NCI-H774 (cell line): ENCODE measurements around the gene STARD8.
"Not testable (repeated sequence)": the region's sequence is repeated elsewhere in the genome, so short reads cannot be mapped to it uniquely, and the experiment has no call there.

ENCODE experiments used
- DNase-seq: peaks from one replicate; lab custom pipeline; 2025; lab: John Stamatoyannopoulos, UW

STARD8 gene, protein sequence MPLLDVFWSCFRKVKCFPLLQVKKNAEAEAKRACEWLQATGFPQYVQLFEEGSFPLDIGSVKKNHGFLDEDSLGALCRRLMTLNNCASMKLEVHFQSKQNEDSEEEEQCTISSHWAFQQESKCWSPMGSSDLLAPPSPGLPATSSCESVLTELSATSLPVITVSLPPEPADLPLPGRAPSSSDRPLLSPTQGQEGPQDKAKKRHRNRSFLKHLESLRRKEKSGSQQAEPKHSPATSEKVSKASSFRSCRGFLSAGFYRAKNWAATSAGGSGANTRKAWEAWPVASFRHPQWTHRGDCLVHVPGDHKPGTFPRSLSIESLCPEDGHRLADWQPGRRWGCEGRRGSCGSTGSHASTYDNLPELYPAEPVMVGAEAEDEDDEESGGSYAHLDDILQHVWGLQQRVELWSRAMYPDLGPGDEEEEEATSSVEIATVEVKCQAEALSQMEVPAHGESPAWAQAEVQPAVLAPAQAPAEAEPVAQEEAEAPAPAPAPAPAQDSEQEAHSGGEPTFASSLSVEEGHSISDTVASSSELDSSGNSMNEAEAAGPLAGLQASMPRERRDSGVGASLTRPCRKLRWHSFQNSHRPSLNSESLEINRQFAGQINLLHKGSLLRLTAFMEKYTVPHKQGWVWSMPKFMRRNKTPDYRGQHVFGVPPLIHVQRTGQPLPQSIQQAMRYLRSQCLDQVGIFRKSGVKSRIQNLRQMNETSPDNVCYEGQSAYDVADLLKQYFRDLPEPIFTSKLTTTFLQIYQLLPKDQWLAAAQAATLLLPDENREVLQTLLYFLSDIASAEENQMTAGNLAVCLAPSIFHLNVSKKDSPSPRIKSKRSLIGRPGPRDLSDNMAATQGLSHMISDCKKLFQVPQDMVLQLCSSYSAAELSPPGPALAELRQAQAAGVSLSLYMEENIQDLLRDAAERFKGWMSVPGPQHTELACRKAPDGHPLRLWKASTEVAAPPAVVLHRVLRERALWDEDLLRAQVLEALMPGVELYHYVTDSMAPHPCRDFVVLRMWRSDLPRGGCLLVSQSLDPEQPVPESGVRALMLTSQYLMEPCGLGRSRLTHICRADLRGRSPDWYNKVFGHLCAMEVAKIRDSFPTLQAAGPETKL

GRCh38 chrX:68647156-68647957 is at the start of gene STARD8:
Gene STARD8, plus strand, starts transcription at chrX:68647666. Its CDS starts 217 bp downstream, at chrX:68647883.
- DNase-seq = no peak

- no peak for DNase-seq
These were observed 48.6 kb upstream of the STARD8 start for GRCh38 chrX:68598841-68599240.

DNA sequence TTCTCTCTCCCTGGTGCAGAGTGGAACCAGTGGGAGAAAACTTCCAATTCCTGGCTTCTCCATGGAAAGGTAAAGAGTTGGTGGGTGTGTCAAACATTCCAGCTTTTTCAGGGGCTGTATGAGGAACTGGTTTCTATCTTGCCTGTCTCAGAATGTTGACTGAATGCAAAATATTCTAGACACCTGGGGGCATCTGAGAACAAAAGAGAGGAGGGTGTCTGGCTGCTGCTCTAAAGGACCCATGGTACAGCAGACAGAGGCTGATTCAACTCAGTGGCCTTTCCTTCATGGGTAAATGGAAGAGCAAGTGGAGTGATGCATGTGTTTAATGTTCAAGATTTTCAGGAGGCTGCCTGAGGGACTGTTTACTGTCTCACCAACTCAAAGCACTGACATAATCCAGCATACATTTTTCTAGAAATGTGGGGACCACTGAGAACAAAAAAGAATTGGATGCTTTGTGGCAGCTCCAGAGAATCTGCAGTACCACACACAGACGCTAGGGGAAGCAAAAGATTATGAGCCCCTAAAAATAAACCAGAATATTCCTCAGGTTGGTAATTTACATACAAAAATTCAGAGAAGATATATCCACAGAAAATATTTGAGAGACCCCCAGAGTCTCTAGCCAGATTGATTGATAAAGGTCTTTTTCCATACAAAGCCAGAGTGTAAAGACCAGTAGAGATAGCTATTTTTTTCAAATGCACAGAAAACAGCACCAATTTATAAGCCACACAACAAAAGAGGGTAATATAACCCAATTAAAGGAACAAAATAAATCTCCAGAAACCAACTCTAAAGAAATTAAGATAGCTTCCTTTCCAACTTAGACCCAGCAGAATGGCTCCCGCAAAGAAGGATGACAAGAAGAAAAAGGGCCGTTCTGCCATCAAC is 48.0 kb upstream of the STARD8 start:
- DNase-seq = no peak

- not testable (repeated sequence) for DNase-seq
These were observed 43.2 kb upstream of the STARD8 start for GRCh38 chrX:68604216-68604615.

- DNase-seq = not testable (repeated sequence)
These were observed 32.7 kb upstream of the STARD8 start for GRCh38 chrX:68614733-68615132.

- DNase-seq = no peak
These were observed 19.5 kb upstream of the STARD8 start for GRCh38 chrX:68627986-68628385.

- not testable (repeated sequence) for DNase-seq
These were observed 17.5 kb upstream of the STARD8 start for GRCh38 chrX:68629936-68630335.

DNA sequence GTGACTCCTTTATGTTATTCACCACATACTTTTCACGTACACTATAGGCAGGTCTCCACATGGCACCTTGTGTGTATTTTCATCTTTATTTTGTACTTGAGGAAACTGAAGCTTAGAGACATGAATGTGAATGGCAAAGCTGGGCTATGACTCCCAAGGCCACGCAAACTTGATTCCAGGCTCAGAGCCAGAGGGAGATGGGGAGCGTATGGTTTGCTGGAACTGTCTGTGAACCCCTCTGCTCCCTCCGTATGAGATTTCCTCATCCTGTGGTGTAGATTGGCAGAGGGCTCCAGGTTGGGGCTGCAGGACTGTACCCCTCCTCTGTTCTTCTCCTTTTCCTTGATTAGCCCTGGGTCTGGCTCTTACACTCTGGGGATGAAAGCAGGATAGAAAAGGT is 16.1 kb upstream of the STARD8 start:
- no peak for DNase-seq

GRCh38 chrX:68632491-68632890 is 15.0 kb upstream of the STARD8 start:
- no peak for DNase-seq

DNA sequence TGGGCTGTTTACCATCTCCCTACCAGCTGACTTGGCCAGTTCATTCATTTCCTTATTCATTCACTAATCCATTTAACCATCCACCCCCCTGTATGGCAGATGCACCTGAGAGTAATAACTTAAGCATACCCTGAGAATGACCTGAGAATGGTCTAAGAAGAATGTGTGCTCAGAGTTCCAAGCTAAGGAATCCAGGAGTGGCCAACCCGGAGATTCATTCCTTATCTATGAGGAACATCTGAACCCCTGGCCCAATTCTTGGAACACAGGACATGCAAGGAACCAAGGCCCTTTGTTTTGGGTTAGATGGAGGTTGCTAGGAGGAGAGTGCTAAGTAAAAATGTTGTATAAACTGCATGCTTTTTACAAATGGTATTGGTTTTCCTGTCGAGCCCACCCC is 13.5 kb upstream of the STARD8 start:
- DNase-seq = no peak

DNA sequence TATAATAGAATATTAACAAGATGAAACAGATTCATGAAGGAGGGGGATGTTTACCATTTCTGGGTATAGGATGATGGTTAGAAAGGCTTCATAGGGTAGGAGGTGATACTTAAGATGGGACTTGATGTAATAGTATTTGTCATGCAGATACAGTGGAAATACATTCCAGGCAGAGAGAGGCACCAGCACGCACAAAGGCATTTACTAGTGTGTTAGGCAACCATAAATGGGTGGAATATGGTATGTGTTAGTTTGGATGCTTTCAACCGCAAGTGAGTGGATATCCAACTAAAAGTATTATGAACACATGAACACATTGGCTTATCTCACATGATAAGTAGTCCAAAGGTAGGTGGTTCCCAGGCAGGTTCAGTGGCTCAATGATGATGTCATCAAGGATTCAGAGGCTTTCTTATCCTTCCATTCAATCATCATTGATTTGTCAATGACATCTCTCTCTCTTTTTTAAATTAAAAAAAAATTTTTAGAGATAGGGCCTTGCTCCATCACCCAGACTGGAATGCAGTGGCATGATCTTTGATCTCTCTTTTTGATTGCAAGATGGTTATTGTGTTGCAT is 12.7 kb upstream of the STARD8 start:
- DNase-seq = no peak

- DNase-seq = no peak
These were observed 6.8 kb upstream of the STARD8 start for GRCh38 chrX:68640661-68641060.

- DNase-seq = no peak
These were observed 2.6 kb upstream of the STARD8 start for GRCh38 chrX:68644861-68645260.

GRCh38 chrX:68646421-68646820 is 1.0 kb upstream of the STARD8 start:
- DNase-seq = no peak

GRCh38 chrX:68648960-68649359 is 1.5 kb downstream of the STARD8 start:
- no peak for DNase-seq

DNA sequence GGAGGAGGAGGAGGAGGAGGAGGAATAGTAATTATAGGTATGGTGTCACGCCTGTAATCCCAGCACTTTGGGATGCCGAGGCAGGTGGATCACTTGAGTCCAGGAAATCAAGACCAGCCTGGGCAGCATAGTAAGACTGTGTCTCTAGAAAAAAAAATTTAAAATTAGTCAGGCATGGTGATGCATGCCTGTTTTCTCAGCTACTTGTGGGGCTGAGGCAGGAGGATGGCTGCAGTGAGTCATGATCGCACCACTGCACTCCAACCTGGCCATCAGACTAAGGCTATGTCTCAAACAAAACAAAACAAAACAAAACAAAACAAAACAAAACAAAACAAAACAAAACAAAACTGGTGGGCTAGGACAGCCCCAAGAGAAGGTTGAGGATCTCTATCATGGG is 3.0 kb downstream of the STARD8 start:
- no peak for DNase-seq

GRCh38 chrX:68651110-68651509 is 3.6 kb downstream of the STARD8 start:
- DNase-seq = no peak

DNA sequence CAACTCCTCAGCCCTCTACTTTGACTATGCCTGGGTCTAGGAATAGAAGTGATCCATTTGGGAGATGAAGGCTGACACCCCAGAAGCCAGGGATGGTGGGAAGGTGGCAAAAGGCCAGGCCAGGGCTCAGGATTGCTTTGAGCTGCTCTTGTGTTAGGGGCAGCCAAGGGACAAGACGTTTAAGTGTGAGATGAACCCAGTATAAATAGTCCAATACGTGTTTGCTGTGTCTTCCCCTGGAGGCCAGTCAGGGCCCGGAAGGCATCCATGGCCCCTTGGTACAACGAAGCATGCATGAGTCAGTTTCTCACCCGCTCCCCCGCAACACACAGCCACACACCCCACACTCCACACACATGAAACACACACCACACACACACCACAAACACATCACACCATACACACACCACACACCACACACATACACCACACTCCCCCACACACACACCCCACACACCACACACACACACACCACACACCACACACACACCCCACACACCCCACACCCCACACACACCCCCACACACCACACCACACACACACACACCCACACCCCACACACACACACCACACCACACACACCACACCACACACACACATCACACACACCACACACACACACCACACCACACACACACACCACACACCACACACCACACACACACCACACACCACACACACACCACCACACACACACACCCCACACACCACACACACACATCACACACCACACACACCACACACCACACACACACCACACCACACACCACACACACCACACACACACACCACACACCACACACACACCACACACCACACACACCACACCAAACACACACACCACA is 5.1 kb downstream of the STARD8 start:
- DNase-seq = no peak

DNA sequence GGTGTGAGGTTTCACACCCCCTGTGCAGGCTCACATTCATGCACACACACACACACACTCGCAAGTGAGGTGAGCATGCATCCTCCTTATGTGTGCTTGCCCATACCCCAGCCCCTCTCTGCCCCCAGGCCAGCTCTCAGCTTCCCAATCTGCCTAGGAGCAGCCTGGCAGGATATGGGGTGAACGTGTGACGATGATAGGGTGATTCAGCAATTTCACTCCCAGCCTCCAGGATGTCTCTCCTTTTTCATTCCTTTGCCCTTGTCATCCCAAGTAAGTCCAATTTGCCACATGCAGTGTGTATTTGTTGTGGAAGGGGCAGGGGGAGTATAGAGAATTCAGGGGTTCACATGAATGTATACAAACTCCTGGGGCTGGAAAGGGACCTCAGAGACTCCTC is 7.2 kb downstream of the STARD8 start:
- DNase-seq = no peak
